H9 (cell line): ENCODE data around the gene FNIP2. TPM values are rescaled to one million over a fixed set of nuclear protein-coding genes. Genes with fewer than 3 reads are reported as not detected.

ENCODE experiments used
- DNase-seq: peaks from one replicate; pipeline ENCODE4 v3.0.0-alpha.2; 2017
- H2AFZ ChIP-seq: one replicate; pipeline ENCODE4 v1.6.1; 2013; ENCODE audit warnings: mild to moderate bottlenecking, low read length, control low read depth, moderate library complexity
- H2AK5ac ChIP-seq: 2 replicates; pipeline ENCODE4 v1.6.1; 2013; ENCODE audit warnings: low read length, control low read depth, mixed read lengths; ENCODE audit not compliant: insufficient read length
- H2BK120ac ChIP-seq: one replicate; pipeline ENCODE4 v1.6.1; 2013; ENCODE audit warnings: low read depth, mild to moderate bottlenecking, low read length, control low read depth, inconsistent platforms; ENCODE audit not compliant: poor library complexity, severe bottlenecking
- H2BK12ac ChIP-seq: 2 replicates; pipeline ENCODE4 v1.6.1; 2013; ENCODE audit warnings: low read length, control low read depth, mixed read lengths, low read depth; ENCODE audit not compliant: insufficient read length
- H2BK15ac ChIP-seq: 2 replicates; pipeline ENCODE4 v1.6.1; 2013; ENCODE audit warnings: low read depth, low read length, control low read depth
- H2BK20ac ChIP-seq: one replicate; pipeline ENCODE4 v1.6.1; 2013; ENCODE audit warnings: low read depth, mild to moderate bottlenecking, low read length, control low read depth, inconsistent platforms; ENCODE audit not compliant: poor library complexity, severe bottlenecking
- H2BK5ac ChIP-seq: 2 replicates; pipeline ENCODE4 v1.6.1; 2013; ENCODE audit warnings: low read length, control low read depth, mixed read lengths; ENCODE audit not compliant: insufficient read length
- H3K14ac ChIP-seq: 2 replicates; pipeline ENCODE4 v1.6.1; 2013; ENCODE audit warnings: low read length, control low read depth; ENCODE audit not compliant: insufficient read depth
- H3K18ac ChIP-seq: 2 replicates; pipeline ENCODE4 v1.6.1; 2013; ENCODE audit warnings: low read depth, mild to moderate bottlenecking, mixed read lengths, low read length, control low read depth; ENCODE audit not compliant: insufficient read length
- H3K23ac ChIP-seq: 2 replicates; pipeline ENCODE4 v1.6.1; 2013; ENCODE audit warnings: low read length, control low read depth, mixed read lengths, low read depth; ENCODE audit not compliant: insufficient read length
- H3K23me2 ChIP-seq: 2 replicates; pipeline ENCODE4 v1.6.1; 2013; ENCODE audit warnings: low read depth, mild to moderate bottlenecking, mixed read lengths, low read length, control low read depth; ENCODE audit not compliant: insufficient read length, poor library complexity, severe bottlenecking
- H3K27ac ChIP-seq: 2 replicates; pipeline ENCODE4 v1.5.1; 2013; ENCODE audit warnings: low read length, control low read depth, mixed read lengths, low read depth; ENCODE audit not compliant: insufficient read length
- H3K27me3 ChIP-seq: 2 replicates; pipeline ENCODE4 v1.6.1; 2013; ENCODE audit warnings: low read length, control low read depth, inconsistent platforms; ENCODE audit not compliant: insufficient read depth
- H3K4ac ChIP-seq: 2 replicates; pipeline ENCODE4 v1.6.1; 2013; ENCODE audit warnings: low read depth, mild to moderate bottlenecking, control low read depth, inconsistent platforms, low read length, moderate library complexity
- H3K4me1 ChIP-seq: 2 replicates; pipeline ENCODE4 v1.6.1; 2013; ENCODE audit warnings: low read length, control low read depth, inconsistent platforms; ENCODE audit not compliant: insufficient read depth
- H3K4me2 ChIP-seq: 2 replicates; pipeline ENCODE4 v1.6.1; 2013; ENCODE audit warnings: low read length, control low read depth, mixed read lengths; ENCODE audit not compliant: insufficient read length, insufficient read depth
- H3K56ac ChIP-seq: 2 replicates; pipeline ENCODE4 v1.6.1; 2013; ENCODE audit warnings: low read depth, mild to moderate bottlenecking, mixed read lengths, low read length, control low read depth; ENCODE audit not compliant: insufficient read length
- H3K79me1 ChIP-seq: 2 replicates; pipeline ENCODE4 v1.6.1; 2013; ENCODE audit warnings: low read depth, mild to moderate bottlenecking, moderate library complexity, low read length, control low read depth, inconsistent platforms; ENCODE audit not compliant: insufficient read depth, poor library complexity, severe bottlenecking
- H3K79me2 ChIP-seq: 2 replicates; pipeline ENCODE4 v1.6.1; 2013; ENCODE audit warnings: low read length, control low read depth, inconsistent platforms; ENCODE audit not compliant: insufficient read depth
- H3K9ac ChIP-seq: 2 replicates; pipeline ENCODE4 v1.6.1; 2013; ENCODE audit warnings: low read length, control low read depth, mixed read lengths; ENCODE audit not compliant: insufficient read length; ENCODE audit errors: extremely low read depth
- H3K9me3 ChIP-seq: one replicate; pipeline ENCODE4 v1.6.1; 2013; ENCODE audit warnings: low read depth, low read length, inconsistent platforms; ENCODE audit not compliant: control insufficient read depth
- H3T11ph ChIP-seq: one replicate; pipeline ENCODE4 v1.6.1; 2013; ENCODE audit warnings: mild to moderate bottlenecking, low read length, control low read depth, inconsistent platforms
- H4K20me1 ChIP-seq: one replicate; pipeline ENCODE4 v1.6.1; 2013; ENCODE audit not compliant: control insufficient read depth, insufficient read length, insufficient read depth
- H4K5ac ChIP-seq: 2 replicates; pipeline ENCODE4 v1.6.1; 2013; ENCODE audit warnings: low read depth, mild to moderate bottlenecking, mixed read lengths, low read length, control low read depth; ENCODE audit not compliant: insufficient read length
- H4K8ac ChIP-seq: replicated peaks from 2 replicates; pipeline ENCODE4 v1.6.1; 2013; ENCODE audit warnings: low read length, control low read depth, mixed read lengths, low read depth; ENCODE audit not compliant: insufficient read length
- H4K91ac ChIP-seq: 2 replicates; pipeline ENCODE4 v1.6.1; 2013; ENCODE audit warnings: low read depth, mild to moderate bottlenecking, moderate library complexity, mixed read lengths, low read length, control low read depth; ENCODE audit not compliant: insufficient read length
- H3K27ac Mint-ChIP-seq, 3 experiments: 2 replicates in 2 of 3; 3 replicates in 1 of 3; pipeline ENCODE4 v1.8.0; 2020 to 2021; ENCODE audit warnings: mixed read lengths in 3 of 3, mild to moderate bottlenecking in 1 of 3, moderate library complexity in 1 of 3
- H3K27me3 Mint-ChIP-seq: 2 replicates; pipeline ENCODE4 v1.8.0; 2021; ENCODE audit warnings: low read depth, mild to moderate bottlenecking, moderate library complexity, mixed read lengths
- H3K36me3 Mint-ChIP-seq, 3 experiments: 2 replicates in 2 of 3; 3 replicates in 1 of 3; pipeline ENCODE4 v1.8.0; 2020 to 2021; ENCODE audit warnings: low read depth in 3 of 3, mixed read lengths in 3 of 3; ENCODE audit not compliant: insufficient read depth in 1 of 3
- H3K4me1 Mint-ChIP-seq, 2 experiments: 2 replicates each; pipeline ENCODE4 v1.8.0; 2020; ENCODE audit warnings: mixed read lengths in 2 of 2
- H3K4me3 Mint-ChIP-seq, 2 experiments: 2 replicates in 1 of 2; 3 replicates in 1 of 2; pipeline ENCODE4 v1.8.0; 2020 to 2021; ENCODE audit warnings: mild to moderate bottlenecking in 2 of 2, mixed read lengths in 2 of 2, moderate library complexity in 1 of 2
- H3K9me3 Mint-ChIP-seq, 2 experiments: 2 replicates in 1 of 2; 3 replicates in 1 of 2; pipeline ENCODE4 v1.8.0; 2020; ENCODE audit warnings: mild to moderate bottlenecking in 2 of 2, mixed read lengths in 2 of 2, moderate library complexity in 1 of 2
- WGBS: extraction: QIAGEN DNeasy Blood & Tissue Kit; methylation state at CpG from one replicate; pipeline ENCODE4 v1.1.7; 2013; ENCODE audit warnings: missing lambda C conversion rate, low lambda C conversion rate, mixed read lengths; ENCODE audit not compliant: insufficient read length; ENCODE audit errors: extremely low coverage; 5-methylcytosine and 5-hydroxymethylcytosine counted together
- total RNA-seq: library from RNA; stranded (reverse); gene quantifications from 2 replicates; pipeline ENCODE4 v1.2.1, GENCODE V29; 2021
- TF ChIP-seq, protein P1 (sequence below): fragments of 200-600 bp; sonication (generic); conservative IDR thresholded peaks from 3 replicates; pipeline ENCODE4 v1.8.0; 2021; ENCODE audit warnings: antibody characterized with exemption, mild to moderate bottlenecking

The FNIP2 gene
- total RNA-seq, 1 experiment from 2014 or later, result 9.6 TPM

DNA sequence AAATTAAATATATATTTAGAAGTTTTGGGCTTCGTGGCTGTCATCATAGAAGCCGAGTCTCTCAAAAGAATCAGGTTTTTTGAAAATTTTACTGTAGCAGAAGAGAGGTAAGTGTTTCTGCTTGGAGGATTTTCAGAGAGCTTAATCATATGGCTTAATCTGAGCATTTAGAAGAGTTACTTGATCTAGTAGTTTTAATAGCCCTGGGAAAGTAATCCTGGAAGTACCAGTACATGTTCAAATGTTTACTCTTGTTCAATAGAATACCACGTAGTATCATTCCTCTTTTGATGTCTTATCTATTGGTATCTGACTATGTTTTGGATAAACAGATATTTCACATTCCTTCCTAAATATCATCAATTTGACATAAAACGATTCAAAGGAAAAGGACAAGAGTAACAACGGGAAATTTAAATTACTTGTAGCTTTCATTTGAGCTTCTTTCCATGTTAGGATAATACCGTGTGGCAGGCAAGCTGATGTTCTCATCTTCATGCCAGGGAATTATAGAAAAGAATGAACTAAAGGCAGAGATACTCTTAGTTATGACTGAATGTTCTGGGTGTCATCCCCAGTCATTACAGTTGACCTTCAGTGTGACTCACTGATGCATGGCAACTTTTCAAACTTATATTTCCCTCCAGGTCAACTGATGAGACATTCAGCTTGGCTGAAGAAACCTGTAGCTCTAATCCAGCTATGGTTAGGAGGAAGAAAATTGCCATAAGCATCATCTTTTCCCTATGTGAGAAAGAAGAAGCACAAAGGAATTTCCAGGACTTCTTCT, 89.8 kb downstream of the FNIP2 start:
- no CpG with 5 or more reads among the region's 6 CpGs for WGBS
- no peak overlapping the region for H3K4me3 Mint-ChIP-seq
- no peak overlapping the region for H3K4ac ChIP-seq

More for the DNA sequence above, 89.8 kb downstream of the FNIP2 start:
- Mint-ChIP-seq H3K36me3 (peaks cover 2 to 7% (median 3%) of the 10 kb centered on the region in 3 experiments; a peak in 4 of 7 replicates), H3K27ac (no peak overlapping the region), H3K9me3 (no peaks in the 10 kb centered on the region), H3K27me3 (no peaks in the 10 kb centered on the region), H3K4me1 (no peaks in the 10 kb centered on the region)
- Histone ChIP-seq H4K5ac (no peak overlapping the region), H3K23me2 (no peaks in the 10 kb centered on the region), H3K79me2 (no peaks in the 10 kb centered on the region), H3K79me1 (no peaks in the 10 kb centered on the region), H4K91ac (no peak overlapping the region), H2BK20ac (no peak overlapping the region), H3K14ac (no peak overlapping the region), H4K20me1 (no peaks in the 10 kb centered on the region), H3K9me3 (no peaks in the 10 kb centered on the region), H3K56ac (no peak overlapping the region), H3K4me2 (no peak overlapping the region), H2AK5ac (no peak overlapping the region), H2BK120ac (no peak overlapping the region), H2BK5ac (no peak overlapping the region), H3K23ac (no peak overlapping the region), H3K9ac (no peak overlapping the region), H3K18ac (no peak overlapping the region), H4K8ac (no peak overlapping the region), H3K27me3 (no peaks in the 10 kb centered on the region), H2BK15ac (no peak overlapping the region), H2AFZ (no peak overlapping the region), H3K27ac (no peak overlapping the region), H3K4me1 (no peaks in the 10 kb centered on the region), H2BK12ac (no peak overlapping the region), H3T11ph (no peak overlapping the region)
- no peak for DNase-seq
- TF ChIP-seq, protein P1, sequence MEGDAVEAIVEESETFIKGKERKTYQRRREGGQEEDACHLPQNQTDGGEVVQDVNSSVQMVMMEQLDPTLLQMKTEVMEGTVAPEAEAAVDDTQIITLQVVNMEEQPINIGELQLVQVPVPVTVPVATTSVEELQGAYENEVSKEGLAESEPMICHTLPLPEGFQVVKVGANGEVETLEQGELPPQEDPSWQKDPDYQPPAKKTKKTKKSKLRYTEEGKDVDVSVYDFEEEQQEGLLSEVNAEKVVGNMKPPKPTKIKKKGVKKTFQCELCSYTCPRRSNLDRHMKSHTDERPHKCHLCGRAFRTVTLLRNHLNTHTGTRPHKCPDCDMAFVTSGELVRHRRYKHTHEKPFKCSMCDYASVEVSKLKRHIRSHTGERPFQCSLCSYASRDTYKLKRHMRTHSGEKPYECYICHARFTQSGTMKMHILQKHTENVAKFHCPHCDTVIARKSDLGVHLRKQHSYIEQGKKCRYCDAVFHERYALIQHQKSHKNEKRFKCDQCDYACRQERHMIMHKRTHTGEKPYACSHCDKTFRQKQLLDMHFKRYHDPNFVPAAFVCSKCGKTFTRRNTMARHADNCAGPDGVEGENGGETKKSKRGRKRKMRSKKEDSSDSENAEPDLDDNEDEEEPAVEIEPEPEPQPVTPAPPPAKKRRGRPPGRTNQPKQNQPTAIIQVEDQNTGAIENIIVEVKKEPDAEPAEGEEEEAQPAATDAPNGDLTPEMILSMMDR, result no peak
